Gastrocnemius medialis (tissue), 4 donors: ENCODE measurements around the gene PLAGL1. TPM values are rescaled to one million over a fixed set of nuclear protein-coding genes. Genes with fewer than 3 reads are reported as not detected.

ENCODE experiments used
- ATAC-seq, 2 donors: fragments of 150-250 bp; one replicate each; pipeline ENCODE4 v1.9.1; 2016
- DNase-seq, 2 donors: peaks; one replicate each; pipeline ENCODE4 v3.0.0-alpha.2; 2019
- H3K27ac ChIP-seq, 4 donors: fragments of 200-600 bp; sonication (generic); 1 replicate in 1 of 4; 2 replicates in 3 of 4; pipeline ENCODE4 v1.5.1; 2016 to 2018; ENCODE audit warnings: mild to moderate bottlenecking in 2 of 4, moderate library complexity in 1 of 4
- H3K27me3 ChIP-seq, 3 donors: fragments of 200-600 bp; sonication (generic) in 2 of 3; 1 replicate in 1 of 3; 2 replicates in 2 of 3; pipeline versions ENCODE4 v1.5.1 to v1.6.0; 2016 to 2019; ENCODE audit warnings: mild to moderate bottlenecking in 1 of 3, moderate library complexity in 1 of 3
- H3K36me3 ChIP-seq, 2 donors: fragments of 200-600 bp; sonication (generic) in 1 of 2; one replicate each; pipeline ENCODE4 v1.5.1; 2017 to 2018
- H3K4me1 ChIP-seq, 2 donors: fragments of 200-600 bp; sonication (generic) in 1 of 2; one replicate each; pipeline ENCODE4 v1.5.1; 2016 to 2017; ENCODE audit warnings: mild to moderate bottlenecking in 2 of 2
- H3K4me3 ChIP-seq, 4 donors: fragments of 200-600 bp; sonication (generic) in 3 of 4; 1 replicate in 1 of 4; 2 replicates in 3 of 4; pipeline ENCODE4 v1.5.1; 2016 to 2019; ENCODE audit warnings: mild to moderate bottlenecking in 2 of 4
- H3K9me3 ChIP-seq, 3 donors: fragments of 200-600 bp; sonication (generic) in 2 of 3; 1 replicate in 1 of 3; 2 replicates in 2 of 3; pipeline ENCODE4 v1.5.1; 2016 to 2019
- POLR2A ChIP-seq, 2 donors: fragments of 450-650 bp; IDR thresholded peaks; one replicate each; pipeline ENCODE4 v1.6.1; 2017; ENCODE audit warnings: antibody characterized with exemption in 2 of 2, mild to moderate bottlenecking in 2 of 2, moderate library complexity in 2 of 2
- in situ Hi-C, 4 donors: fragments of 200-750 bp; cut with MboI; loops; one replicate each; pipeline versions ENCODE4 v1.15.0 to v1.8.0; 2017; ENCODE audit warnings: low sequenced_read_pairs in 4 of 4
- intact Hi-C: fragments of 100-400 bp; cut with DNase I; formaldehyde crosslinking; loops from one replicate; pipeline ENCODE4 v1.15.1; 2023; ENCODE audit warnings: low total_unique reads
- total RNA-seq, 4 donors: library from RNA; depleted of rRNA; stranded (reverse); fragments of >200 nt; gene quantifications; one replicate each; pipeline versions ENCODE4 v1.1.0 to v1.2.3, GENCODE V29; 2016
- TF ChIP-seq, protein P1 (sequence below), 5 experiments: fragments of 450-650 bp in 3 of 5; fragments of 200-600 bp in 2 of 5; sonication (generic) in 2 of 5; IDR thresholded peaks in 4 of 5; conservative IDR thresholded peaks in 1 of 5; 1 replicate in 4 of 5; 2 replicates in 1 of 5; pipeline ENCODE4 v1.5.1; 2016 to 2019; ENCODE audit warnings: antibody characterized with exemption in 5 of 5, mild to moderate bottlenecking in 3 of 5, moderate library complexity in 3 of 5

The PLAGL1 gene, protein sequence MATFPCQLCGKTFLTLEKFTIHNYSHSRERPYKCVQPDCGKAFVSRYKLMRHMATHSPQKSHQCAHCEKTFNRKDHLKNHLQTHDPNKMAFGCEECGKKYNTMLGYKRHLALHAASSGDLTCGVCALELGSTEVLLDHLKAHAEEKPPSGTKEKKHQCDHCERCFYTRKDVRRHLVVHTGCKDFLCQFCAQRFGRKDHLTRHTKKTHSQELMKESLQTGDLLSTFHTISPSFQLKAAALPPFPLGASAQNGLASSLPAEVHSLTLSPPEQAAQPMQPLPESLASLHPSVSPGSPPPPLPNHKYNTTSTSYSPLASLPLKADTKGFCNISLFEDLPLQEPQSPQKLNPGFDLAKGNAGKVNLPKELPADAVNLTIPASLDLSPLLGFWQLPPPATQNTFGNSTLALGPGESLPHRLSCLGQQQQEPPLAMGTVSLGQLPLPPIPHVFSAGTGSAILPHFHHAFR
- 10 to 100 TPM in 1 of 4 donors, 1 to 10 TPM in 3; 2.4 to 10.9 (median 3.8) TPM for total RNA-seq

DNA sequence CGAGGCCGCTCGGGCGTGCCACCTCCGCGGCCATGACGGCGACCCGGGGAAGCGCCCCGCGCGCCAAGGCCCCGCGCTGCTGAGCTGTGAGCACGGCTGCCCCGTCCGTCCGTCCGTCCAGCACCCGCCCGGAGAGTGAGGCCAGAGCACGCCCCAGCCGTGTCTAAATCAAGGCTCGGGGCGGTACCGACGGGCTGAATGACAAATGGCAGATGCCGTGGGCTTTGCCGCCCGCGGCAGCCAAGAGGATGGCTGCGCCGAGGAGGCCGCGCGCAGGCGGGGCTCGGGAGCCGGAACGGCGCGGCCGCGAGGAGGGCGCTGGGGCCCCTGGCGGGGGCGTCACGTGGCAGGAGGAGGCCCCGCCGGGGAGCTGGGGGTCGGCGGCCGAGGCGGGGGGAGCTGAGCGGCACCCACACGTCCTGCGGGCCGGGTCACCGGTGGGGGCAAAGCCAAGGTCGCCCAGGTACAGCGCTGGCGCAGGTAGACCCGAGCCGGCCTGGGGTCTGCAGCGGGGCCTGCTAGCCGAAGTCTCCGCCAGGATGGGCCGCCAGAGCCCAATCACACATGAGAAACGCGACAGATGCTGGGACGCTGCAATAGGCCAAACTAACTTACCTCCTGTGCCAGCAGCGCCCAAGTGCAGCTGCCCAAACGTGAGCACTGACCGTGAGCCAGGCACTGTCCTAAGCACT is at the start of gene PLAGL1:
Gene PLAGL1, minus strand, starts transcription at position 140 of the 692 bp plus-strand sequence. CDS start 60,123 bp downstream, outside the sequence.
- no peaks in the 10 kb centered on the region for H3K4me1 ChIP-seq
- in situ Hi-C loops (no loop called here), intact Hi-C loops (no loop called here)
- ATAC-seq (peak; percentile 55 to 80), DNase-seq (peak; percentile 35 to 38)
- peak within 1 kb of the TSS; percentile 34 to 63 (median 54) for H3K27ac ChIP-seq
- H3K27me3 ChIP-seq = no peaks in the 10 kb centered on the region
- no peaks in the 10 kb centered on the region for H3K9me3 ChIP-seq
- peak within 1 kb of the TSS; percentile 41 to 58 (median 53) for H3K4me3 ChIP-seq
- no peaks in the 10 kb centered on the region for H3K36me3 ChIP-seq
- peak; percentile 50 to 69 for TF ChIP-seq POLR2A (IDR thresholded peaks at IDR 0.05)
- TF ChIP-seq, protein P1, sequence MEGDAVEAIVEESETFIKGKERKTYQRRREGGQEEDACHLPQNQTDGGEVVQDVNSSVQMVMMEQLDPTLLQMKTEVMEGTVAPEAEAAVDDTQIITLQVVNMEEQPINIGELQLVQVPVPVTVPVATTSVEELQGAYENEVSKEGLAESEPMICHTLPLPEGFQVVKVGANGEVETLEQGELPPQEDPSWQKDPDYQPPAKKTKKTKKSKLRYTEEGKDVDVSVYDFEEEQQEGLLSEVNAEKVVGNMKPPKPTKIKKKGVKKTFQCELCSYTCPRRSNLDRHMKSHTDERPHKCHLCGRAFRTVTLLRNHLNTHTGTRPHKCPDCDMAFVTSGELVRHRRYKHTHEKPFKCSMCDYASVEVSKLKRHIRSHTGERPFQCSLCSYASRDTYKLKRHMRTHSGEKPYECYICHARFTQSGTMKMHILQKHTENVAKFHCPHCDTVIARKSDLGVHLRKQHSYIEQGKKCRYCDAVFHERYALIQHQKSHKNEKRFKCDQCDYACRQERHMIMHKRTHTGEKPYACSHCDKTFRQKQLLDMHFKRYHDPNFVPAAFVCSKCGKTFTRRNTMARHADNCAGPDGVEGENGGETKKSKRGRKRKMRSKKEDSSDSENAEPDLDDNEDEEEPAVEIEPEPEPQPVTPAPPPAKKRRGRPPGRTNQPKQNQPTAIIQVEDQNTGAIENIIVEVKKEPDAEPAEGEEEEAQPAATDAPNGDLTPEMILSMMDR (IDR thresholded peaks at IDR 0.05 in 4 of 5, conservative IDR thresholded peaks at IDR 0.05 in 1 of 5) = no peak

DNA sequence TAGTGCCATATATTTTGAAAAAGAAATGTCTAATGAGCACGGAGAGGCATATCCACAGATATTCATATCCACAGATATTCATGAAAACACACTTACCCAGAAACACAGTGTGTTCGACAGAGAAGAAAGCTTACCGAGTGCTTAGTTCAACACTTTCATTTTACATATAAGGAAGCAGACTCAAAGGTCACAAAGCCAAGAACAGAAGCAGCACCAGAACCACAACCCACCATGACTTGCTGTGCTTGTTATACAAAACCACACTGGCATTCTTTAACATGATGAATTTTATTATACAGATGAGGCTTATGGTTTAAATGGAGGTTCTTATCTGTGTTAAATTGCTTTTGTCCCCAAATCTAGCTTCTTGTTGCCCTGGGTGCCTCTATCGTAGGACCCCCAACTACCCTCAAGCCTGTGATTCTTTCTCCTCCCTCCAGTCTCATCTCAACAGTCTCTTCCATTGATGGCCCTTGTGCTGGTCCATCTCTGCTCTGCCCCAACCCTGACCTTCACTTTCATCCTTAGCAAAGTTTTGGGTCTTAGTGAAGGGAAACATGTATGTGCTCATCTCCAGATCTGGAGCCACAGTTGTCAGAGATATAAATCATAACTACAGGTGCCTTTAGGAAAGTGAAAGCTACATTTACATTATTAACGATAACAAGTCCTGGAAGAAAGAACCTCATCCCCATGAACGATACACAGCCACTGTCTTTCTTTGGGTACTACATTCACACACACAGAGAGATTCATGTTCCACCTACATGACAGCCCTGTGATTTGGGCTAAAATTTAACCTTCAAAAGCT is 47.3 kb upstream of the PLAGL1 start:
- no peak overlapping the region for H3K27ac ChIP-seq
- no peak overlapping the region for H3K4me3 ChIP-seq
- DNase-seq = no peak
- in situ Hi-C loops = no loop called here
- H3K4me1 ChIP-seq = no peaks in the 10 kb centered on the region
- no peak for ATAC-seq
- H3K36me3 ChIP-seq = no peaks in the 10 kb centered on the region
- TF ChIP-seq, protein P1 (IDR thresholded peaks at IDR 0.05 in 4 of 5, conservative IDR thresholded peaks at IDR 0.05 in 1 of 5) = no peak
- TF ChIP-seq POLR2A (IDR thresholded peaks at IDR 0.05) = no peak
- H3K27me3 ChIP-seq = no peaks in the 10 kb centered on the region
- intact Hi-C loops = no loop called here
- no peaks in the 10 kb centered on the region for H3K9me3 ChIP-seq

DNA sequence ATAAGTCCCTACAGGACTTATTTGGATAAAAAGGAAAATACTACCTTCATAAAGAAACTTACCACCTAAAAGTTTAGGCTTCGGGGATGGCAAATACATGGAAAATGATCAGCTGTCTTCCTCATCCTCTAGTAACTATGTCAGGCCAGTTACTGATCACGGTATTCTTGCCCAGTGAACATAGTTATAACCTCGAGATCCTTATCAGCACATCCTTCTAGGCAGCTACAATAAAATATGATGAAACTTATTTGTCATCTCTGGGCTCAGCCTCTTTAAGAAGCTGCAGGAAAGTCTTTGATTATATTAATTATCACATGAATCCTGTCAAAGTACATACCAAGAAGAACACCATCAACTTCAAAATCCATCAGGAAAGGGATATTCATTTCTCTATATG is 45.5 kb upstream of the PLAGL1 start:
- Histone ChIP-seq H3K4me1 (no peaks in the 10 kb centered on the region), H3K9me3 (no peaks in the 10 kb centered on the region), H3K27ac (no peak overlapping the region), H3K36me3 (no peaks in the 10 kb centered on the region), H3K4me3 (no peak overlapping the region), H3K27me3 (no peaks in the 10 kb centered on the region)
- no peak for ATAC-seq
- TF ChIP-seq POLR2A (IDR thresholded peaks at IDR 0.05) = no peak
- TF ChIP-seq, protein P1 (IDR thresholded peaks at IDR 0.05 in 4 of 5, conservative IDR thresholded peaks at IDR 0.05 in 1 of 5) = no peak
- DNase-seq = no peak
- intact Hi-C loops = no loop called here
- in situ Hi-C loops = no loop called here

DNA sequence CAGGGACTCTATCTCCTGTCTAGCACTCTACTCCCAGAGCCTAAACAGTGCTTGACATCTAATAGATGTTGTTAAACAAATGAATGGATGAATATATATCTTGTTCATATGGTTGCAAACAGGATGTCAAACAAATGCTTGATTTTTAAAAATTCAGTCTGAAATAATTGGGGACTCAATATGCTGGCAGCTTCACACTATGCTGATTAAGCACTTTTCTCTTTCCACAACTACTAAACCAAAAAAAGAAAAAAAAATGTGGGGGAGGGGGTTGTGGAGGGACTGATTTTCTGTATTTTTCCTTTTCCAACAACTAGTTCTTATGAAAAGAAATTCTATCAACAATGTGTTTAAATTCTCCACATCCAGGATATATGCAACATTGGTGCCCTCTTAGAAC is 44.4 kb upstream of the PLAGL1 start:
- Histone ChIP-seq H3K27me3 (no peaks in the 10 kb centered on the region), H3K9me3 (no peaks in the 10 kb centered on the region), H3K36me3 (no peaks in the 10 kb centered on the region), H3K4me1 (no peaks in the 10 kb centered on the region), H3K4me3 (no peak overlapping the region), H3K27ac (no peak overlapping the region)
- in situ Hi-C loops = no loop called here
- ATAC-seq (no peak), DNase-seq (no peak)
- TF ChIP-seq, protein P1 (IDR thresholded peaks at IDR 0.05 in 4 of 5, conservative IDR thresholded peaks at IDR 0.05 in 1 of 5) = no peak
- intact Hi-C loops = no loop called here
